Measurements from ENCODE around the gene KCNJ16.
"Not testable (repeated sequence)": the region's sequence is repeated elsewhere in the genome, so short reads cannot be mapped to it uniquely, and the experiment has no call there.

DNA sequence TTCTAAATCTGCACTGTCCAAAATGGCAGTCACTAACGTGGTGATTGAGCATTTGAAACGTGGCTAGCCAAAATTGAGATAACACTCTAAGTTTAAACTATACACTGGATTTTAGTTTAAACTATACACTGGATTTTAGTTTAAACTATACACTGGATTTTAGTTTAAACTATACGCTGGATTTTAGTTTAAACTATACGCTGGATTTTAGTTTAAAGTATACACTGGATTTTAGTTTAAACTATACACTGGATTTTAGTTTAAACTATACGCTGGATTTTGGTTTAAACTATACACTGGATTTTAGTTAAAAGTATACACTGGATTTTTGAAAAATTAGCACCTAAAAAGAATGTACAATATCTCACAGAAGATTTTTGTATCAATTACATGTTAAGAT, 29.2 kb upstream of the KCNJ16 start:
- not testable (repeated sequence) for TF ChIP-seq POLR2AphosphoS5 (IDR thresholded peaks at IDR 0.05; ENCODE audit: low read depth, low read length)
- TF ChIP-seq, protein P1, sequence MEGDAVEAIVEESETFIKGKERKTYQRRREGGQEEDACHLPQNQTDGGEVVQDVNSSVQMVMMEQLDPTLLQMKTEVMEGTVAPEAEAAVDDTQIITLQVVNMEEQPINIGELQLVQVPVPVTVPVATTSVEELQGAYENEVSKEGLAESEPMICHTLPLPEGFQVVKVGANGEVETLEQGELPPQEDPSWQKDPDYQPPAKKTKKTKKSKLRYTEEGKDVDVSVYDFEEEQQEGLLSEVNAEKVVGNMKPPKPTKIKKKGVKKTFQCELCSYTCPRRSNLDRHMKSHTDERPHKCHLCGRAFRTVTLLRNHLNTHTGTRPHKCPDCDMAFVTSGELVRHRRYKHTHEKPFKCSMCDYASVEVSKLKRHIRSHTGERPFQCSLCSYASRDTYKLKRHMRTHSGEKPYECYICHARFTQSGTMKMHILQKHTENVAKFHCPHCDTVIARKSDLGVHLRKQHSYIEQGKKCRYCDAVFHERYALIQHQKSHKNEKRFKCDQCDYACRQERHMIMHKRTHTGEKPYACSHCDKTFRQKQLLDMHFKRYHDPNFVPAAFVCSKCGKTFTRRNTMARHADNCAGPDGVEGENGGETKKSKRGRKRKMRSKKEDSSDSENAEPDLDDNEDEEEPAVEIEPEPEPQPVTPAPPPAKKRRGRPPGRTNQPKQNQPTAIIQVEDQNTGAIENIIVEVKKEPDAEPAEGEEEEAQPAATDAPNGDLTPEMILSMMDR (IDR thresholded peaks at IDR 0.05), result not testable (repeated sequence)
